Daoy (cell line): ENCODE data around the gene JADE3. TPM values are rescaled to one million over a fixed set of nuclear protein-coding genes. Genes with fewer than 3 reads are reported as not detected.

Experiments
- DNase-seq: peaks from one replicate; pipeline ENCODE4 v3.0.0-alpha.2; 2015; ENCODE audit warnings: low read depth
- total RNA-seq: library from RNA; depleted of rRNA; stranded (reverse); fragments of >200 nt; shearing (Covaris generic); gene quantifications from 2 replicates; pipeline ENCODE4 v1.2.3, GENCODE V29; 2014

JADE3 gene
- total RNA-seq, 1 experiment from 2014 or later, result 9.7 TPM

GRCh38 chrX:47026198-47026597 lies 114.0 kb downstream of the JADE3 start:
- DNase-seq, result no peak

GRCh38 chrX:47030339-47030738 lies 118.1 kb downstream of the JADE3 start:
- peak; percentile 24 for DNase-seq

GRCh38 chrX:47047989-47048388 lies 135.8 kb downstream of the JADE3 start:
- DNase-seq, result no peak

- no peak for DNase-seq
These were observed 147.1 kb downstream of the JADE3 start for GRCh38 chrX:47059142-47059874.

- no peak for DNase-seq
These were observed 148.5 kb downstream of the JADE3 start for GRCh38 chrX:47060708-47061107.

- DNase-seq, result no peak
These were observed 149.2 kb downstream of the JADE3 start for GRCh38 chrX:47061238-47061919.

- no peak for DNase-seq
These were observed 151.0 kb downstream of the JADE3 start for GRCh38 chrX:47063179-47063578.

- no peak for DNase-seq
These were observed 156.0 kb downstream of the JADE3 start for GRCh38 chrX:47068214-47068613.

- no peak for DNase-seq
These were observed 156.5 kb downstream of the JADE3 start for GRCh38 chrX:47068720-47069119.

GRCh38 chrX:47078129-47079043 lies 166.2 kb downstream of the JADE3 start, which contains the start of gene RGN:
Gene RGN (plus strand): TSS chrX:47078443. CDS start chrX:47081145, 2,702 bp downstream.
- DNase-seq, result no peak

- no peak for DNase-seq
These were observed 168.1 kb downstream of the JADE3 start for GRCh38 chrX:47080215-47080914.

- DNase-seq, result no peak
These were observed 168.7 kb downstream of the JADE3 start for GRCh38 chrX:47080915-47081236.

- DNase-seq, result no peak
These were observed 179.0 kb downstream of the JADE3 start for GRCh38 chrX:47091149-47091775.

GRCh38 chrX:47093248-47093647 lies 181.0 kb downstream of the JADE3 start:
- peak; percentile 11 for DNase-seq

- no peak for DNase-seq
These were observed 181.6 kb downstream of the JADE3 start for GRCh38 chrX:47093860-47094259.

GRCh38 chrX:47097018-47097417 lies 184.8 kb downstream of the JADE3 start:
- no peak for DNase-seq

GRCh38 chrX:47098338-47099094 lies 186.3 kb downstream of the JADE3 start:
- DNase-seq, result no peak

GRCh38 chrX:47101206-47101605 lies 189.0 kb downstream of the JADE3 start:
- no peak for DNase-seq
